NB4 (cell line): Measurements from ENCODE around the gene CHN1.

Experiments used
- DNase-seq: peaks from one replicate; pipeline ENCODE4 v3.0.0; 2010; ENCODE audit warnings: low read depth
- H3K4me3 ChIP-seq: one replicate; pipeline ENCODE4 v1.5.1; 2011; ENCODE audit warnings: mild to moderate bottlenecking, low read depth, low read length, moderate library complexity
- CTCF ChIP-seq: IDR thresholded peaks from one replicate; pipeline ENCODE4 v1.5.1; 2012; ENCODE audit warnings: low read depth, low read length
- MYC ChIP-seq: IDR thresholded peaks from 2 replicates; pipeline ENCODE4 v1.6.1; 2011; ENCODE audit warnings: low read depth, low read length
- POLR2A ChIP-seq: IDR thresholded peaks from 2 replicates; pipeline ENCODE4 v1.6.1; 2011; ENCODE audit warnings: mild to moderate bottlenecking; ENCODE audit not compliant: insufficient read length; ENCODE audit errors: extremely low read depth
- TF ChIP-seq, protein P1 (sequence below): IDR thresholded peaks from 2 replicates; pipeline ENCODE4 v1.6.1; 2011; ENCODE audit warnings: low read depth, low read length

CHN1 gene

DNA sequence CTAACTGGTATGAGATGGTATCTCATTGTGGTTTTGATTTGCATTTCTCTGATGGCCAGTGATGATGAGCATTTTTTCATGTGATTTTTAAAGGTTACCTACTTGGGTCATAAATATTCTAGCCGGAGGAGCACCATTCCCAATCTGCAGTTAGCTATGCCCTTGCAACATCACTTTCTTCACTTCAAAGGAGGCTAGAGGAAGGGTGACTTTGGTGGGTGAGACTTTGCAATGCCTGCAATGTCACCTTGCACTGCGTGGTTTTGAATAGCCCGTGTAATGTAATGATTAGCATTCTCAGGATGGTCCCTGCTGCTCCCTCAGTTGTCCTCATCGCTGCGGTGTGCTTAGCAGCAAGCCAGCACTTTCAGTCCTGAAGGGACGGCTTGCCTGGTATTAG, 184.8 kb downstream of the CHN1 start:
- TF ChIP-seq POLR2A (no peak), MYC (no peak), CTCF (no peak)
- TF ChIP-seq, protein P1, sequence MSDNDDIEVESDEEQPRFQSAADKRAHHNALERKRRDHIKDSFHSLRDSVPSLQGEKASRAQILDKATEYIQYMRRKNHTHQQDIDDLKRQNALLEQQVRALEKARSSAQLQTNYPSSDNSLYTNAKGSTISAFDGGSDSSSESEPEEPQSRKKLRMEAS = no peak
- no peak overlapping the region for H3K4me3 ChIP-seq
- DNase-seq = no peak

- no peak for DNase-seq
- TF ChIP-seq, protein P1 = no peak
- TF ChIP-seq CTCF = no peak
- H3K4me3 ChIP-seq = no peak overlapping the region
Measured at GRCh38 chr2:174815526-174815925, 189.7 kb downstream of the CHN1 start.

DNA sequence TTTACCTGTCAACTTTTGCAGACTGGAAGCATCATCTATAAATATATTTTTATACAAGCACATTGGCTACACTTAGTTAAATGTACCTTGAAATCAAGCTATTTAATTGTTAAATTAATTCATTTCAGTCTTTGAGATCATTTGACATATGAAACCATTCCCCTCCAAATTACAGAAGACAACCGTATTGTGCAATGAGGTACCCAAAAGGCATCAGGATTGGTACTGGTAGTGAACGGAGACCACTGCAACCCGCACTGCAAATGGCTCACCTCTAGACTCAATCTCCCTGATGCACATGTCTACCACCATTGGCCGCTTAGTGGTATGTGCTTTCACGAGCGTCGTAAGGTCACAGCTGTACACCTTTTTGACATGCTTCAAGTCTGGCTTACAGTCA, 193.1 kb downstream of the CHN1 start:
- DNase-seq = no peak
- no peak overlapping the region for H3K4me3 ChIP-seq
- TF ChIP-seq MYC (no peak), CTCF (no peak), POLR2A (no peak)
- TF ChIP-seq, protein P1 = no peak

DNA sequence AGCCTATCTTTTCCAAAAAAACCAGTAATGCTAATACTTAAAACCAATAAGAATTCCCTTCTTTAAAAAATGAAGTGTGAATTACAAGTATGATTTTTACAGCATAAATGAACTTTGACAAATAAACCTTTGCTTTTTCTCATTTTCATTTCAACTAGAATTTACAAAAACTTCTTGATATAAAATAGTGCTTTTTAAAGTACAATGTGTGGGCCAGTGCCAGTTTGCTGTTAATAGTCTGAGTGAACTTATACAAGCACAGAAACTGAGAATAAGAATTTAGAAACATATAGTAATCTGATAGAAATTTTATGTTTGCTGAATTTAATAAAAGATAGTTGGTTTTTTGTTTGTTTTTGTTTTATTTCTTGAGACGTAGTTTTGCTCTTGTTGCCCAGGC, 197.2 kb downstream of the CHN1 start:
- no peak for DNase-seq

GRCh38 chr2:174805803-174806202, 199.4 kb downstream of the CHN1 start:
- no peak for DNase-seq
- H3K4me3 ChIP-seq = no peak overlapping the region
- TF ChIP-seq, protein P1 = no peak
- TF ChIP-seq CTCF (no peak), POLR2A (no peak)

More for the DNA sequence above, 197.2 kb downstream of the CHN1 start:
- H3K4me3 ChIP-seq = no peak overlapping the region
- TF ChIP-seq POLR2A = no peak
- TF ChIP-seq MYC = no peak
- no peak for TF ChIP-seq CTCF
- TF ChIP-seq, protein P1 = no peak

DNA sequence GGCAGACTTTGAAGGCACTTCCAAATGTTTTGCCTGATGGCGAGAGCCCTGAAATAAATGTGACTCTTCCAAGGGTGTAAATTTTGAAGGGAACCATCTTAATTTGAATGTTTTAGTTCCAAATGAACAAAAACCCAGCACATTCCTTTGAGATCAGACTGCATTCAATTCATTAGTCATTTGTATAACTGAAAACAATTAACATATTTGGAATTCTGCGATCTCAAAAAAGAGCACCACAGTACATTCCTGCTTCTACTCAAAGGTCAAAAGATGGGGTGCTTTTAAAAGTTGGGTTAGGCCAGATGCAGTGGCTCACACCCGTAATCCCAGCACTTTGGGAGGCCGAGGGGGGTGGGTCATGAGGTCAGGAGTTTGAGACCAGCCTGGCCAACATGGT, 202.7 kb downstream of the CHN1 start:
- no peak overlapping the region for H3K4me3 ChIP-seq
- no peak for DNase-seq
- TF ChIP-seq MYC (no peak), POLR2A (no peak), CTCF (no peak)
- TF ChIP-seq, protein P1 = no peak
